ENCODE measurements around the gene KCNE3.

KCNE3 gene

GRCh38 chr11:74466916-74467885, at the start of gene KCNE3:
Gene KCNE3 (minus strand): TSS chr11:74467549. CDS start chr11:74457563, 9,986 bp downstream.
- DNase-seq (ENCODE audit: low read depth, low spot score), result peak; percentile 52

GRCh38 chr11:74507582-74507981, 40.2 kb upstream of the KCNE3 start:
- DNase-seq (ENCODE audit: low read depth, low spot score), result no peak

GRCh38 chr11:74506823-74507222, 39.5 kb upstream of the KCNE3 start:
- DNase-seq (ENCODE audit: low read depth, low spot score), result no peak

GRCh38 chr11:74505911-74506310, 38.6 kb upstream of the KCNE3 start:
- DNase-seq (ENCODE audit: low read depth, low spot score), result no peak

- DNase-seq (ENCODE audit: low read depth, low spot score), result no peak
Observed at GRCh38 chr11:74504100-74504691, 36.8 kb upstream of the KCNE3 start.

- no peak for DNase-seq (ENCODE audit: low read depth, low spot score)
Observed at GRCh38 chr11:74494916-74495315, 27.6 kb upstream of the KCNE3 start.

GRCh38 chr11:74493791-74494630, 26.7 kb upstream of the KCNE3 start:
- DNase-seq (ENCODE audit: low read depth, low spot score), result no peak

GRCh38 chr11:74492974-74493790, 25.8 kb upstream of the KCNE3 start, which contains the start of gene LIPT2:
Gene LIPT2 (minus strand): TSS chr11:74493724. CDS start chr11:74493703, 21 bp downstream.
- DNase-seq (ENCODE audit: low read depth, low spot score), result peak; percentile 98

- no peak for DNase-seq (ENCODE audit: low read depth, low spot score)
Observed at GRCh38 chr11:74492084-74492483, 24.7 kb upstream of the KCNE3 start.

- no peak for DNase-seq (ENCODE audit: low read depth, low spot score)
Observed at GRCh38 chr11:74490941-74491340, 23.6 kb upstream of the KCNE3 start.

- DNase-seq (ENCODE audit: low read depth, low spot score), result peak; percentile 23
Observed at GRCh38 chr11:74487875-74488274, 20.5 kb upstream of the KCNE3 start.

GRCh38 chr11:74485868-74486267, 18.5 kb upstream of the KCNE3 start:
- no peak for DNase-seq (ENCODE audit: low read depth, low spot score)

GRCh38 chr11:74480688-74481417, 13.5 kb upstream of the KCNE3 start:
- DNase-seq (ENCODE audit: low read depth, low spot score), result no peak

- DNase-seq (ENCODE audit: low read depth, low spot score), result no peak
Observed at GRCh38 chr11:74479732-74480123, 12.4 kb upstream of the KCNE3 start.

- DNase-seq (ENCODE audit: low read depth, low spot score), result no peak
Observed at GRCh38 chr11:74478877-74479731, 11.8 kb upstream of the KCNE3 start.

GRCh38 chr11:74476536-74476935, 9.2 kb upstream of the KCNE3 start:
- DNase-seq (ENCODE audit: low read depth, low spot score), result no peak

- DNase-seq (ENCODE audit: low read depth, low spot score), result no peak
Observed at GRCh38 chr11:74474316-74474715, 7.0 kb upstream of the KCNE3 start.

- no peak for DNase-seq (ENCODE audit: low read depth, low spot score)
Observed at GRCh38 chr11:74473382-74474173, 6.2 kb upstream of the KCNE3 start.

Data from ELF-1 (cell line).